Measurements from ENCODE around the gene SLC25A25. TPM values are rescaled to one million over a fixed set of nuclear protein-coding genes. Genes with fewer than 3 reads are reported as not detected.
A peak's percentile ranks its signal among the peaks of the same experiment; 100 is the strongest.
"Not testable (repeated sequence)": the region's sequence is repeated elsewhere in the genome, so short reads cannot be mapped to it uniquely, and the experiment has no call there.

SLC25A25 gene
- total and polyA plus RNA-seq, 9 of the 15 experiments (the other 6 are each of a cell fraction or from before 2014, with no cell fraction given): 0.07 to 35.9 (median 23.2) TPM

- H3K27me3 ChIP-seq (ENCODE audit: control insufficient read depth in 2 of 2, insufficient read depth in 2 of 2, low read length in 2 of 2); H3K9me1 ChIP-seq (ENCODE audit: control insufficient read depth, insufficient read depth, low read length); H3K4me2 ChIP-seq (ENCODE audit: insufficient read depth, low read length); CTCF ChIA-PET (ENCODE audit: low intra/inter-chr PET ratio); FAIRE-seq; ATAC-seq; H4K20me1 ChIP-seq (replicated peaks; ENCODE audit: control insufficient read depth, insufficient read depth, low read length); intact Hi-C loops (cut with micrococcal nuclease); H3K27ac ChIP-seq (ENCODE audit: extremely low read depth, low read depth, low read length); H3K4me3 ChIP-seq; DNase-seq (ENCODE audit: extremely low read depth in 1 of 4, low spot score in 3 of 4); H3K9ac ChIP-seq (ENCODE audit: insufficient read depth in 1 of 2, low read depth in 2 of 2, low read length in 2 of 2); POLR2A ChIA-PET; BruUV-seq (replicated peaks); H3K36me3 ChIP-seq (ENCODE audit: control insufficient read depth, insufficient read depth, low read length); H3K9me3 ChIP-seq (replicated peaks; ENCODE audit: control insufficient read depth, insufficient read depth, low read depth, low read length); H3K79me2 ChIP-seq (ENCODE audit: control insufficient read depth, insufficient read depth, low read length); H2AFZ ChIP-seq (ENCODE audit: low read depth, low read length); in situ Hi-C loops (cut with MboI): not testable (repeated sequence)
- TF ChIP-seq TFE3 (CRISPR knock-in tag; IDR thresholded peaks at IDR 0.05): peak; percentile 31; the same call in 1 of the 2 replicates
- WGBS (ENCODE audit: insufficient coverage, low coverage, missing lambda C conversion rate): 32% methylated on average over 6 of the region's 8 CpGs
- H3K4me1 ChIP-seq (replicated peaks in 1 of 2; ENCODE audit: control insufficient read depth in 2 of 2, insufficient read depth in 2 of 2, low read length in 2 of 2): peaks cover 3 to 23% of the 10 kb centered on the region in 2 experiments; a peak in 3 of 5 replicates
Measured at GRCh38 chr9:128132139-128132538, 64.1 kb downstream of the SLC25A25 start.

DNA sequence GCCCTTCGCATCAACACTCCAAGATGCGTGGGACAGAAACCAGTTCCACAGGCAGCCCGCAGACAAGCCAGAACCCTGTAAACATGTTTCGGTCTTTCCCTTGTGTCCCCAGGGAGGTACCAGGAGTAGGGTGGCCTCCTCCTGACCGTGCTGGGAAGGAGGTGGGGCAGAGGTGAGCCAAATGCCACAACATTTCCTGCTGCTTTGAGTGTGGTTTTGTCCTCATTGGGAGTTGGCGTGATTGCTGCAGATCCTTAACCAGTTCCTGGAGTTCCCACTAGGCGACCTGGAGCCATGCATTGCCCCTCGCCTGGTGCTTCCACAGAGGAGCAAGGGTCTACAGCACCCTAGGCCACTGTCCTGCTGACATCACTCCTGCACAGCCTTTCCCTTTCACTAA lies 67.5 kb downstream of the SLC25A25 start:
- Histone ChIP-seq H3K9ac (ENCODE audit: insufficient read depth in 1 of 2, low read depth in 2 of 2, low read length in 2 of 2) (0 out of 4 replicates have a peak overlapping the region, but pooled peaks of 1 of the 2 experiments have one; percentile 17), H3K4me1 (replicated peaks in 1 of 2; ENCODE audit: control insufficient read depth in 2 of 2, insufficient read depth in 2 of 2, low read length in 2 of 2) (peaks cover 11 to 17% of the 10 kb centered on the region in 2 experiments; a peak in 3 of 5 replicates)
- H3K36me3 ChIP-seq (ENCODE audit: control insufficient read depth, insufficient read depth, low read length); H3K4me2 ChIP-seq (ENCODE audit: insufficient read depth, low read length); CTCF ChIA-PET (ENCODE audit: low intra/inter-chr PET ratio); intact Hi-C loops (cut with micrococcal nuclease); FAIRE-seq; BruUV-seq (replicated peaks); in situ Hi-C loops (cut with MboI); H4K20me1 ChIP-seq (replicated peaks; ENCODE audit: control insufficient read depth, insufficient read depth, low read length); H2AFZ ChIP-seq (ENCODE audit: low read depth, low read length); H3K4me3 ChIP-seq; ATAC-seq; H3K27me3 ChIP-seq (ENCODE audit: control insufficient read depth in 2 of 2, insufficient read depth in 2 of 2, low read length in 2 of 2); H3K27ac ChIP-seq (ENCODE audit: extremely low read depth, low read depth, low read length); POLR2A ChIA-PET; H3K9me1 ChIP-seq (ENCODE audit: control insufficient read depth, insufficient read depth, low read length); H3K9me3 ChIP-seq (replicated peaks; ENCODE audit: control insufficient read depth, insufficient read depth, low read depth, low read length); DNase-seq (ENCODE audit: extremely low read depth in 1 of 4, low spot score in 3 of 4); H3K79me2 ChIP-seq (ENCODE audit: control insufficient read depth, insufficient read depth, low read length): not testable (repeated sequence)
- WGBS (ENCODE audit: insufficient coverage, low coverage, missing lambda C conversion rate): 60% methylated on average over 7 of the region's 8 CpGs
